Vagina (tissue), 2 donors: ENCODE results near the gene STARD10.

Experiments used
- CTCF ChIP-seq, 3 experiments: fragments of 450-650 bp in 2 of 3; fragments of 200-600 bp in 1 of 3; sonication (generic) in 1 of 3; IDR thresholded peaks; one replicate each; pipeline ENCODE4 v1.5.1; 2017 to 2019; ENCODE audit warnings: antibody characterized with exemption in 3 of 3, mild to moderate bottlenecking in 2 of 3, moderate library complexity in 2 of 3
- POLR2A ChIP-seq, 2 donors: fragments of 450-650 bp; IDR thresholded peaks; one replicate each; pipeline ENCODE4 v1.6.1; 2017; ENCODE audit warnings: antibody characterized with exemption in 2 of 2, mild to moderate bottlenecking in 2 of 2, moderate library complexity in 2 of 2
- POLR2AphosphoS5 ChIP-seq, 2 donors: sonication (generic); formaldehyde crosslinking; IDR thresholded peaks; one replicate each; pipeline ENCODE4 v1.9.0; 2017; ENCODE audit warnings: antibody characterized with exemption in 2 of 2, mild to moderate bottlenecking in 2 of 2, low read depth in 1 of 2; ENCODE audit not compliant: insufficient read depth in 1 of 2

- TF ChIP-seq POLR2A (IDR thresholded peaks at IDR 0.05) (no peak), CTCF (IDR thresholded peaks at IDR 0.05) (no peak), POLR2AphosphoS5 (IDR thresholded peaks at IDR 0.05; ENCODE audit: insufficient read depth in 1 of 2, low read depth in 1 of 2) (no peak)
These were observed 9.0 kb upstream of the STARD10 start for GRCh38 chr11:72802822-72803221.
